Activated CD8-positive, alpha-beta T cell treated with anti-CD3 and anti-CD28 coated beads for 36 hours (primary cell): Measurements from ENCODE around the gene DNAJC16. TPM values are rescaled to one million over a fixed set of nuclear protein-coding genes. Genes with fewer than 3 reads are reported as not detected.

Experiments used
- ATAC-seq: fragments of 200-7000 bp; cut with Tn5 transposase; one replicate; pipeline ENCODE4 v1.10.0; 2021; ENCODE audit warnings: mild to moderate bottlenecking, moderate library complexity
- CTCF ChIA-PET: fragments of 350-600 bp; sonication (Branson Sonifier 250); formaldehyde crosslinking; loops from one replicate; lab custom pipeline; 2021; ENCODE audit warnings: antibody characterized with exemption; lab: Charles Lee
- POLR2A ChIA-PET: fragments of 350-600 bp; sonication (Branson Sonifier 250); formaldehyde crosslinking; loops from one replicate; lab custom pipeline; 2021; ENCODE audit warnings: antibody characterized with exemption; lab: Charles Lee
- DNase-seq: peaks from one replicate; pipeline ENCODE4 v3.0.0-alpha.2; 2020
- H3K27ac Mint-ChIP-seq: one replicate; pipeline ENCODE4 v1.8.0; 2021; ENCODE audit warnings: mild to moderate bottlenecking, mixed read lengths
- H3K27me3 Mint-ChIP-seq: one replicate; pipeline ENCODE4 v1.8.0; 2021; ENCODE audit warnings: mixed read lengths
- H3K36me3 Mint-ChIP-seq: one replicate; pipeline ENCODE4 v1.8.0; 2021; ENCODE audit warnings: low read depth, mixed read lengths
- H3K4me1 Mint-ChIP-seq: one replicate; pipeline ENCODE4 v1.8.0; 2021; ENCODE audit warnings: low read depth, mixed read lengths
- H3K4me3 Mint-ChIP-seq: one replicate; pipeline ENCODE4 v1.8.0; 2021; ENCODE audit warnings: mild to moderate bottlenecking, moderate library complexity, mixed read lengths
- H3K9me3 Mint-ChIP-seq: one replicate; pipeline ENCODE4 v1.8.0; 2021; ENCODE audit warnings: mixed read lengths
- intact Hi-C: fragments of 100-400 bp; cut with micrococcal nuclease; formaldehyde crosslinking; loops from one replicate; pipeline ENCODE4 v1.10.0; 2022
- total RNA-seq, 2 experiments: library from RNA; stranded (reverse); gene quantifications; one replicate each; pipeline ENCODE4 v1.2.3, GENCODE V29; 2021
- TF ChIP-seq, protein P1 (sequence below): fragments of 200-600 bp; IDR thresholded peaks from one replicate; pipeline ENCODE4 v1.8.0; 2022; ENCODE audit warnings: antibody characterized with exemption, mild to moderate bottlenecking

Gene DNAJC16
- total RNA-seq, 2 experiments from 2014 or later: 10.0 to 13.0 TPM

DNA sequence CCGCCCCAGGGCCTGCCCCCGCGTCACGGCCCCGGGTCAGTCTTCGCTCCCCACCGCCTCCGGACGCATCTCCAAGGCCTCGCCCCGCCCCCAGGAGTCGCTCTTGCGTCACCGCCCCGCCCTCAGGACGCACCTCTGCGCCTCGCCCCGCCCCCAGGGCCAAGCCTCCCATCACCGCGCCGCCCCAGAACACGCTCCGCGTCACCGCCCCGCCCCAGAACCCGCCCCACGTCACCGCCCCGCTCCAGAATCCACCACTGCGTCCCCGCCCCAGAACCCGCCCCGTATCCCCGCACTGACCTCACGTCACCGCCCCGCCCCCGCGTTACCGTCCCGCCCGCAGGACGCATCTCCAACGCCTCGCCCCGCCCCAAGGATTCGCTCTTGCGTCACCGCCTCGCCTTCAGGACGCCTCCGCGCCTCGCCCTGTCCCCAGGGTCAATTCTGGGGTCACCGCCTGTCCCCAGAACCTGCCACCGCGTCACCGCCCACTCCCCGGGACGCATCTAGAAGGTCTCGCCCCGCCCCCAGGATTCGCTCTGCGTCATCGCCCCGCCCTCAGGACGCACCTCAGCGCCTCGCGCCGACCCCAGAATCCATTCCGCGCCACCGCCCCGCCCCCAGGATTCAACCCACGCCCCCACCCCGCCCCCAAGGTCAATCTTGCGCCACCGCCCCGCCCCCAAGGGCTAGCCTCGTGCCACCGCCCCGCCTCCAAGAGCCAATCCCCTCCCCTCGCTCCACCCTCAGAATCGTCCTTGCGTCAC, 2.2 kb upstream of the DNAJC16 start:
- TF ChIP-seq, protein P1, sequence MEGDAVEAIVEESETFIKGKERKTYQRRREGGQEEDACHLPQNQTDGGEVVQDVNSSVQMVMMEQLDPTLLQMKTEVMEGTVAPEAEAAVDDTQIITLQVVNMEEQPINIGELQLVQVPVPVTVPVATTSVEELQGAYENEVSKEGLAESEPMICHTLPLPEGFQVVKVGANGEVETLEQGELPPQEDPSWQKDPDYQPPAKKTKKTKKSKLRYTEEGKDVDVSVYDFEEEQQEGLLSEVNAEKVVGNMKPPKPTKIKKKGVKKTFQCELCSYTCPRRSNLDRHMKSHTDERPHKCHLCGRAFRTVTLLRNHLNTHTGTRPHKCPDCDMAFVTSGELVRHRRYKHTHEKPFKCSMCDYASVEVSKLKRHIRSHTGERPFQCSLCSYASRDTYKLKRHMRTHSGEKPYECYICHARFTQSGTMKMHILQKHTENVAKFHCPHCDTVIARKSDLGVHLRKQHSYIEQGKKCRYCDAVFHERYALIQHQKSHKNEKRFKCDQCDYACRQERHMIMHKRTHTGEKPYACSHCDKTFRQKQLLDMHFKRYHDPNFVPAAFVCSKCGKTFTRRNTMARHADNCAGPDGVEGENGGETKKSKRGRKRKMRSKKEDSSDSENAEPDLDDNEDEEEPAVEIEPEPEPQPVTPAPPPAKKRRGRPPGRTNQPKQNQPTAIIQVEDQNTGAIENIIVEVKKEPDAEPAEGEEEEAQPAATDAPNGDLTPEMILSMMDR: no peak
- peak overlapping the region; percentile 98 for H3K27ac Mint-ChIP-seq
- peak overlapping the region; percentile 79 for H3K4me3 Mint-ChIP-seq
- intact Hi-C loops: loop anchor here (5.0 kb wide), 1 partner anchor 93 kb away; the partner anchor contains the start of gene DDI2
- H3K36me3 Mint-ChIP-seq: no peaks in the 10 kb centered on the region
- H3K9me3 Mint-ChIP-seq: no peaks in the 10 kb centered on the region
- ChIA-PET CTCF (interaction anchor here (0.8 to 1.2 kb wide), 2 partner anchors 9 to 92 kb away, joined by 4 to 5 read pairs; no protein-coding TSS in a partner anchor), POLR2A (no interaction called here)
- H3K27me3 Mint-ChIP-seq: no peaks in the 10 kb centered on the region
- peak; percentile 77 for ATAC-seq
- H3K4me1 Mint-ChIP-seq: peaks cover 45% of the 10 kb centered on the region
- DNase-seq: peak; percentile 100

DNA sequence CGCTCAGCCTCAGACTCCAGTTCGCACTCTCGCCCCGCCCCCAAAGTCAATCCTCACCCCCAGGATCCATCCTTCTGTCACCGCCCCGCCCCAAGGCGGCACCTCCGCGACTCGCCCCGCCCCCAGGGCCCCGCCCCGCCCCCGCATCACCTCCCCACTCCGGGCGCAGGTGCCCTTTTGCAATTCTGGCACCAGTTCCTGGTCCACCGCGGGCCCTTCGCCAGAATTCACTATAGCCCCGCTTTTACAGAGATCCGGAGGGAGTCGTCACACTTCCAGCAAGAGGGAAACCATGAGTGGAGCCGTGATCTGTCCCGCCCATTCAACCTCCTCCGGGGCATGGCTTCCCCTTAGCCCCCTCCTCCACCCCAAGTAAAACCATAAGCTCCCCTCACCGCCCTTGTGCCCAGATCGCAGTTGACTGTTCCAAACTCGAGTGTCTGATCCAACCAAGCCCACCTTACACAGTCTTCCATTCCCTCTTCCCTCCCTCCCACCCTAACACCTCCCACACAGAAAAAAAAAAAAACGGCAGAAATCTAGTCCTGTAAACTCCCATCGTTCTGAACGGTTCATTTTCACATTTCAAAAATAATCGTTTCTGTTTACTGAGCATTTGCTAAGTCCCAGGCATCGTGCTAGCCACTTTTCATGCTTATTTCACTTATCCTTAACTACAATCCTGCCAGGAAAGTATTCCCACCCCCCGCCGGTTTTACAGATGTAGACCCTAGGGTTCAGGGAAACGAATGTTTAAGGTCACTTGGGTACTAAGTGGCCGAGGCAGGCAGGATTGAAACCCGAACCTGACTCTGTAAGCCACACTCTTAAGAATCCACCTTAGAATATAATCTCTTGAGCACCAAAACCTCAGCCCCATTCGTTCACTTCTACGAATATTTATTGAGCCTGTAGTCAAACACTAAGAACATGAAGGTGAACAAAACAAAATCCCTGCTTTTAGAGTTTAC, 1.3 kb upstream of the DNAJC16 start:
- H3K36me3 Mint-ChIP-seq: peaks cover 1% of the 10 kb centered on the region
- ATAC-seq (peak; percentile 4), DNase-seq (peak; percentile 100)
- ChIA-PET POLR2A (interaction anchor here (0.6 to 1.4 kb wide), 3 partner anchors 16 to 309 kb away, joined by 3 read pairs; no protein-coding TSS in a partner anchor), CTCF (no interaction called here)
- H3K27me3 Mint-ChIP-seq: no peaks in the 10 kb centered on the region
- TF ChIP-seq, protein P1: no peak
- peaks cover 45% of the 10 kb centered on the region for H3K4me1 Mint-ChIP-seq
- H3K27ac Mint-ChIP-seq: peak overlapping the region; percentile 98
- peak overlapping the region; percentile 79 for H3K4me3 Mint-ChIP-seq
- intact Hi-C loops: loop anchor here (5.0 kb wide), 1 partner anchor 92 kb away; the partner anchor contains the start of gene DDI2
- H3K9me3 Mint-ChIP-seq: no peaks in the 10 kb centered on the region

DNA sequence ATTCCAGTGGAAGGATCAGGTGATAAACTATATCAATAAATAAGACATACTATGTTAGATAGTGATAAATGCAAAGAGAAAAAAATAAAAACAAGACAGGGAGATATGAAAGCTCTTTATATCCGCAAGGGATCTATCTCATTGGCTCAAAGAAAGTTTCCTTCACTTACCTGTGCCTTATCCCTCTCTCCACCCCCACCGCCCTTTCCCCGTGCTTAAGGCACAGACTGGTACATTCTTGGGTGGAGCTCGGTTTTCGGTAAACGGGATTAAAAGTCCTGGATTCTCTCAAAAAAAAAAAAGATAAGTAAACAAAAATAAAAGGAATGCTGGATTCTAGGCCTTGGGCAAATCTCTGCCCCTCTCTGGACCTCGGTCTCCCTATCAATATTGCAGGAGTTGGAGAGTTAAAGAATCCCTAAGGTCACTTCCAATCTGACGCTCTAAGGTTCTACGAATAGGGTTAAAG, 593 bp upstream of the DNAJC16 start:
- ChIA-PET CTCF (interaction anchor here (1.7 kb wide), 1 partner anchor 215 kb away, joined by 4 read pairs; no protein-coding TSS in a partner anchor), POLR2A (interaction anchor here (0.6 to 1.4 kb wide), 3 partner anchors 15 to 308 kb away, joined by 3 read pairs; no protein-coding TSS in a partner anchor)
- DNase-seq (peak; percentile 48), ATAC-seq (no peak)
- Mint-ChIP-seq H3K27ac (peak overlapping the region; percentile 98), H3K4me3 (peak overlapping the region; percentile 79), H3K4me1 (peaks cover 47% of the 10 kb centered on the region), H3K36me3 (peaks cover 3% of the 10 kb centered on the region), H3K9me3 (no peaks in the 10 kb centered on the region), H3K27me3 (no peaks in the 10 kb centered on the region)
- intact Hi-C loops: loop anchor here (5.0 kb wide), 1 partner anchor 91 kb away; the partner anchor contains the start of gene DDI2
- TF ChIP-seq, protein P1: no peak

DNA sequence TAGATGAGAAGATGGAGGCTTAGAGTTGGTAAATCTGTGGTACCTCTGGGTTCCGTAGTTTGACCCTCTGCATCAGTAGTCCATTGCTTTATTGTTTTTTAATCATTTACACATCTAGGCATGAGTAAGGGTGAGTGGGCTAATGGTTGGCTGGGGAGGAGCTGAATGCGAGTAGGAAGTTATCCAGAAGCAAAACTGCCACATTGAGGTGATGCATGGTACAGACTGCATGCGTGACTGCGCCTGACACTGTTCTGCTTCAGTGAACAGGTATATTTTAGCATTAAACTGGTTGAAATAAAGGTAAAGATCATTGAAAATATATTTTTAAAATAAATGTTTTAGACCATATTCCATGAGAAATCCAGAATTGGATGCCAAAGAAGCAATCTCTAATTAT, 4.4 kb downstream of the DNAJC16 start:
- H3K27me3 Mint-ChIP-seq: no peaks in the 10 kb centered on the region
- ATAC-seq (no peak), DNase-seq (no peak)
- intact Hi-C loops: no loop called here
- no peak overlapping the region for H3K4me3 Mint-ChIP-seq
- no peak overlapping the region for H3K27ac Mint-ChIP-seq
- TF ChIP-seq, protein P1: no peak
- no peaks in the 10 kb centered on the region for H3K9me3 Mint-ChIP-seq
- H3K4me1 Mint-ChIP-seq: peaks cover 31% of the 10 kb centered on the region
- ChIA-PET POLR2A (interaction anchor here (0.6 kb wide), 1 partner anchor 841 kb away, joined by 3 read pairs; no protein-coding TSS in a partner anchor), CTCF (no interaction called here)
- peaks cover 3% of the 10 kb centered on the region for H3K36me3 Mint-ChIP-seq
